GM18502 (cell line): ENCODE measurements around the gene SPATC1L.
"Not testable (repeated sequence)": the region's sequence is repeated elsewhere in the genome, so short reads cannot be mapped to it uniquely, and the experiment has no call there.

Experiments used
- ATAC-seq: cut with Tn5 transposase; IDR thresholded peaks from one replicate; pipeline ENCODE4 v1.9.1; 2021; ENCODE audit warnings: mild to moderate bottlenecking; ENCODE audit not compliant: unreplicated experiment, poor library complexity

Gene SPATC1L

GRCh38 chr21:46152927-46153246 is 31.4 kb downstream of the SPATC1L start:
- no peak for ATAC-seq

GRCh38 chr21:46151989-46152926 is 32.0 kb downstream of the SPATC1L start:
- no peak for ATAC-seq

GRCh38 chr21:46151261-46151988 is 32.8 kb downstream of the SPATC1L start:
- ATAC-seq: no peak

- no peak for ATAC-seq
Observed at GRCh38 chr21:46150491-46151121, 33.7 kb downstream of the SPATC1L start.

- ATAC-seq: no peak
Observed at GRCh38 chr21:46150073-46150472, 34.2 kb downstream of the SPATC1L start.

DNA sequence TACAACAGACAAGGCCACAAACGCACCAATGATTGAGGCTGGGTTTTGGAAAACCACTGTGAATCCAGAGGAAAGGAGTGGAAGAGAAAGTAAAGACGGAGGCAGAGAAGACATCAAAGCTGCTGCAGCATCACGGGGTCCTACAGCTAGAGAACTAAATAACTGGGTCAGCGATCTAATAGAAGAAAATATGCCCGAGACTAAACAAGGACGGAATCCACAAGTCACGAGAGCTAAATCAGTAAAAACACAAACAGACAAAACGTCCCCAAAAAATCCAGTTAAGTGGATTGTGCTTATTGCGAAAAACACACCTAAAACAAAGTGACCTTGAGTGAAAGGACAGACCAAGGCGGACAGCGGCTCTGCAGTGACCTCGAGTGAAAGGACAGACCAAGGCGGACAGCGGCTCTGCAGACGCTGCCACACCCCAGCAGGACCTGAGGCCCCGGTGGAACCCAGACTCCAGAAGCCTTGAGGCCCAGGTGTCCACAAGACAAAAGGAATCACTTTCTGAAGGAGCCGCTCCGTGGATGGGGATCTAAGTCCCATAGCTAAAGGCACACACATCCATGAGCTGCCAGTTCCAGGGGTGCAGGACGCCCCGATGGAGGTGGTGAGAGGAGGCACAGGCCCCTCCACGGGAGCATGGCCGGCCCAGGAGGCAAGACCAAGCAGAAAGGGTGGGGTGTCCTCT is 34.9 kb downstream of the SPATC1L start:
- no peak for ATAC-seq

DNA sequence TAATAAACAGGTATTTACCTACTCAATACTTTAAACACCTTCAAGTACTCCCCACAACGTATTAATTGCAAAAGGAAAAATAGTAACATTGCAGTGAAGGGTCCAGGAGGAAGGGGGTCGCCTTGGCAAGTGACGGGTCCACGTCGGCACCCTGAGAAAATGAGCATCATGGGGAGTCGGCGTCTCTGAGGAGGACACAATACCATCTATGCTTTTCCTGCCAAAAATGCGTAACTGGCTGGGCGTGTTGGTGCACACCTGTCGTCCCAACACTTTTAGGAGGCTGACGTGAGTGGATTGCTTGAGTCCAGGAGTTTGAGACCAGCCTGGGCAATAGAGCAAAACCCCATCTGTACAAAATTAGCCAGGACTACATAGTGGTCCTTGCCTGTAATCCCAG is 36.2 kb downstream of the SPATC1L start:
- no peak for ATAC-seq

- not testable (repeated sequence) for ATAC-seq
Observed at GRCh38 chr21:46147429-46147828, 36.8 kb downstream of the SPATC1L start.

- no peak for ATAC-seq
Observed at GRCh38 chr21:46146856-46147255, 37.4 kb downstream of the SPATC1L start.

- no peak for ATAC-seq
Observed at GRCh38 chr21:46145840-46146691, 38.2 kb downstream of the SPATC1L start.

GRCh38 chr21:46145159-46145839 is 39.0 kb downstream of the SPATC1L start:
- ATAC-seq: no peak

- ATAC-seq: no peak
Observed at GRCh38 chr21:46144464-46145070, 39.7 kb downstream of the SPATC1L start.

DNA sequence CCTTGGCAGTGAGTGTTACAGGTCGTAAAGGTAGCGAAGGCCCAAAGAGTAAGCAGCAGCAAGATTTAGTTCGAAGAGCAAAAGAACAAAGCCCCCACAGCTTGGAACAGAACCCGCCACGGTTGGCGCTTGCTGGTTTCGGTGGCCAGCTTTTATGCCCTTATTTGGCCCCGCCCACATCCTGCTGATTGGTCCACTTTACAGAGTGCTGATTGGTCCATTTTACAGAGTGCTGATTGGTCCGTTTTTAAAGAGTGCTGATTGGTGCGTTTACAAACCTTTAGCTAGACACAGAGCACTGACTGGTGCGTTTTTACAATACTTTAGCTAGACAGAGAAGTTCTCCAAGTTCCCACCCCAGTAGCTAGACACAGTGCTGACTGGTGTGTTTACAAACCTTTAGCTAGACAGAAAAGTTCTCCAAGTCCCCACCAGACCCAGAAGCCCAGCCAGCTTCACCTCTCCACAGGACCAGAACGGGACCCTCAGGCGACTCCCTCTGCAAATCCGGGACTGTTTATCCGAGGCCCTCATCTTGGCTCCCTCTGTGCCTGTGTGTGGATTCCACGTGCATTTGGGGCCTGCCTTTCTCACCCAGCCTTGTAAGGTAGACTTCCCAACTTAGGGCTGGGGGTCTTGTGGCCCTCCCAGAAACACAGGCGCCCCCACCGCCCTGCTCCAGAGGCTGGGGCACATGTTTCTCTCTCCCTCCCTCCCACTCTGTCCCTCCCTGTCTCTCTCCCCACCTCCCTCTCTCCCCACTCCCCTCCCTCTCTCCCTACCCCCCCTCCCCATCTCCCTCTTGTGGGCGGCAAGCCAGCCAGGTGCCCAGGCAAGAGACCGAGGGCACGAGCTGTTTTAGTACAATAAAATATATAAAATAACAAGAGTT is 41.4 kb downstream of the SPATC1L start:
- ATAC-seq: no peak

DNA sequence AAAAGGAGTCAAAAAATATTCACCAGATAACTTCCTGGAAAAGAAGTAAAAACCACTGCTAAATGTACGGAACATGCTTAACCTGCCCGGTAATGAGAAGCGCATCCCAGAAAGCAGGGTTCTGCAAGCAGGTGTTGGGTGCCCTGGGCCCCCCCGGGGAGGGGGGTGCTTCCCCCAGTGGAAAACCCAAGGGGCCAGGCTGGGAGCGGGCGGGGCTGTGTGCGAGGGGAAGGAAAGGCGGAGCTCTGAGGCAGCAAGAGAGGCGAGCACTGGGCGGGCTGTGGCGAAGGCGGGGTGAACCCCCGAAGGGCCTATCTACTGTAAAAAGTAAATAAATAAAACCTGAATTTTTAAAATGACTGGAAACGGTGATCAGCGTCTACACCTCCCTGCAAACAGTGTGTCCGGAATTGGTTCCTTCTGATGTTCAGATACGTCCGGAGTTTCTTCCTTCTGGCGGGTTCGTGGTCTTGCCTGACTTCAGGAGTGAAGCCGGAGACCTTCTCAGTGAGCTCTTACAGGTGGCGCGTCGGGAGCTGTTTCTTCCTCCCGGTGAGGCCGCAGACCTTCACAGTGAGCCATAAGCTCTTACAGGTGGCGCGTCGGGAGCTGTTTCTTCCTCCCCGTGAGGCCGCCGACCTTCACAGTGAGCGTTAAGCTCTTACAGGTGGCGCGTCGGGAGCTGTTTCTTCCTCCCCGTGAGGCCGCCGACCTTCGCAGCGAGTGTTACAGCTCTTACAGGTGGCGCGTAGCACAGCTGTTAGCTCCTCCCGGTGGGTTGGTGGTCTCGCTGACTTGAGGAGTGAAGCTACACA is 42.3 kb downstream of the SPATC1L start:
- no peak for ATAC-seq

GRCh38 chr21:46140352-46141003 is 43.8 kb downstream of the SPATC1L start:
- not testable (repeated sequence) for ATAC-seq

DNA sequence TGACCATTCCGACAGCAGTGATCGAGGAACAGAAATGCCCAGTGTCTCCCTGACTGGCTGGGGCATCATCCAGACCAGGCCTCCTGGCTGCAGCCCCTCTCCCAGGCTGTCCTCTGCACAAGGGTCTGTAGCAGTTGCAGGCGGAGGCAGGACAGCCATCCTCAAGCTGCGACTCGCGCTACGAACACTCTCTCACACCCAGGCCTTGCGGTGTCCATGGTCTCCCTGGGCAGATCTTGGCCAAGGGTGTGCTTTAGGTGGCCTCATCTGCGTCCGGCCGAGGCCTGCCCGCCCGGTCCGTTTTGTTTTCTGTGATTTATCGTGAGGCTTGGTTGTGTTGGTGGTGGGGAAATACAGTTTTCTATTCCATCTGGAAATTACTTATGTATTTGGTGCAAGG is 44.6 kb downstream of the SPATC1L start:
- no peak for ATAC-seq
